Liver (tissue), 9 donors: ENCODE results near the gene PHF3. TPM values are rescaled to one million over a fixed set of nuclear protein-coding genes. Genes with fewer than 3 reads are reported as not detected.

Experiments used
- DNase-seq: peaks from one replicate; pipeline ENCODE4 v3.0.0-alpha.2; 2017; ENCODE audit warnings: low spot score
- H3K27ac ChIP-seq, 2 donors: one replicate each; pipeline ENCODE4 v1.7.0; 2013; ENCODE audit warnings: inconsistent platforms in 2 of 2, low read length in 2 of 2, control low read depth in 1 of 2, low read depth in 1 of 2, mild to moderate bottlenecking in 1 of 2
- H3K27me3 ChIP-seq, 4 donors: one replicate each; pipeline versions ENCODE4 v1.6.1 to v1.7.0; 2013; ENCODE audit warnings: low read length in 3 of 4, inconsistent platforms in 1 of 4, mild to moderate bottlenecking in 1 of 4, moderate library complexity in 1 of 4; ENCODE audit not compliant: control insufficient read depth in 4 of 4, insufficient read depth in 4 of 4
- H3K36me3 ChIP-seq, 4 donors: one replicate each; pipeline versions ENCODE4 v1.6.1 to v1.7.0; 2013; ENCODE audit warnings: low read length in 3 of 4, mild to moderate bottlenecking in 3 of 4, low read depth in 1 of 4, moderate library complexity in 1 of 4; ENCODE audit not compliant: control insufficient read depth in 4 of 4, insufficient read depth in 3 of 4
- H3K4me1 ChIP-seq, 4 donors: one replicate each; pipeline versions ENCODE4 v1.6.1 to v1.7.0; 2013; ENCODE audit warnings: low read length in 3 of 4, mild to moderate bottlenecking in 3 of 4, moderate library complexity in 1 of 4; ENCODE audit not compliant: control insufficient read depth in 4 of 4, insufficient read depth in 4 of 4
- H3K4me3 ChIP-seq, 3 donors: one replicate each; pipeline versions ENCODE4 v1.6.1 to v1.7.0; 2013; ENCODE audit warnings: low read length in 3 of 3, control low read depth in 1 of 3, low read depth in 1 of 3, mild to moderate bottlenecking in 1 of 3
- H3K9ac ChIP-seq, 2 donors: one replicate each; pipeline ENCODE4 v1.7.0; 2013; ENCODE audit warnings: low read length in 2 of 2, mild to moderate bottlenecking in 2 of 2, moderate library complexity in 2 of 2, control low read depth in 1 of 2, low read depth in 1 of 2
- H3K9me3 ChIP-seq, 4 donors: one replicate each; pipeline versions ENCODE4 v1.6.1 to v1.7.0; 2013; ENCODE audit warnings: low read length in 3 of 4; ENCODE audit not compliant: control insufficient read depth in 4 of 4
- EGR1 ChIP-seq, 2 donors: IDR thresholded peaks; 2 replicates each; pipeline ENCODE4 v1.6.1; 2016 to 2018; ENCODE audit warnings: antibody characterized with exemption in 2 of 2, low read depth in 2 of 2
- FOXA1 ChIP-seq: IDR thresholded peaks from 2 replicates; pipeline ENCODE4 v1.6.1; 2016; ENCODE audit warnings: antibody characterized with exemption
- FOXA2 ChIP-seq: IDR thresholded peaks from 2 replicates; pipeline ENCODE4 v1.6.1; 2016; ENCODE audit warnings: antibody characterized with exemption
- GABPA ChIP-seq, 2 donors: IDR thresholded peaks in 1 of 2; conservative IDR thresholded peaks in 1 of 2; 2 replicates each; pipeline ENCODE4 v1.6.1; 2016; ENCODE audit warnings: antibody characterized with exemption in 2 of 2, mild to moderate bottlenecking in 1 of 2, moderate library complexity in 1 of 2
- HNF4A ChIP-seq, 2 donors: conservative IDR thresholded peaks; 2 replicates each; pipeline ENCODE4 v1.6.1; 2016; ENCODE audit warnings: antibody characterized with exemption in 2 of 2, mild to moderate bottlenecking in 2 of 2
- HNF4G ChIP-seq: IDR thresholded peaks from 2 replicates; pipeline ENCODE4 v1.6.1; 2016; ENCODE audit warnings: antibody characterized with exemption
- JUND ChIP-seq, 2 donors: IDR thresholded peaks; 2 replicates each; pipeline ENCODE4 v1.6.1; 2016; ENCODE audit warnings: antibody characterized with exemption in 2 of 2
- MAX ChIP-seq: IDR thresholded peaks from 2 replicates; pipeline ENCODE4 v1.6.1; 2016; ENCODE audit warnings: antibody characterized with exemption
- RAD21 ChIP-seq, 2 donors: IDR thresholded peaks; 2 replicates each; pipeline ENCODE4 v1.6.1; 2016; ENCODE audit warnings: antibody characterized with exemption in 2 of 2, mild to moderate bottlenecking in 2 of 2
- RXRA ChIP-seq, 2 donors: IDR thresholded peaks; 2 replicates each; pipeline ENCODE4 v1.6.1; 2017 to 2018; ENCODE audit warnings: antibody characterized with exemption in 2 of 2, mild to moderate bottlenecking in 1 of 2
- YY1 ChIP-seq: IDR thresholded peaks from 2 replicates; pipeline ENCODE4 v1.6.1; 2016; ENCODE audit warnings: antibody characterized with exemption, mild to moderate bottlenecking
- ZBTB33 ChIP-seq: IDR thresholded peaks from 2 replicates; pipeline ENCODE4 v1.6.1; 2016; ENCODE audit warnings: antibody characterized with exemption
- WGBS: extraction: QIAGEN DNeasy Blood & Tissue Kit; methylation state at CpG from one replicate; pipeline ENCODE4 v1.1.7; 2013; 5-methylcytosine and 5-hydroxymethylcytosine counted together
- polyA plus RNA-seq, 2 donors: library from polyadenylated mRNA; stranded (reverse) in 1 of 2; unstranded in 1 of 2; fragments of 200-250 nt in 1 of 2; fragments of >200 nt in 1 of 2; fragmentation: Nextera tagmentation in 1 of 2; extraction: Ambion mirVana in 1 of 2; gene quantifications; one replicate each; pipeline versions ENCODE4 v1.2.1 to v1.2.3, GENCODE V29; 2013 to 2015
- total RNA-seq, 2 donors: library from RNA; depleted of rRNA; stranded (reverse); fragments of >200 nt; gene quantifications; one replicate each; pipeline ENCODE4 v1.2.3, GENCODE V29; 2014
- donor health status: healthy.
- donor health status: healthy.
- donor health status: healthy.
- donor health status: healthy.
- donor health status: healthy.

Gene PHF3
- total and polyA plus RNA-seq, 4 donors, result 7.7 to 38.9 (median 25.1) TPM

GRCh38 chr6:63743691-63744090 is 108.1 kb downstream of the PHF3 start:
- no peaks in the 10 kb centered on the region for H3K27me3 ChIP-seq
- no peak overlapping the region for H3K4me3 ChIP-seq
- H3K36me3 ChIP-seq, result no peaks in the 10 kb centered on the region
- no peak for TF ChIP-seq FOXA1
- TF ChIP-seq HNF4A (conservative IDR thresholded peaks at IDR 0.05), result peak; percentile 41 to 46
- peak; percentile 17 for TF ChIP-seq YY1
- TF ChIP-seq RXRA (IDR thresholded peaks at IDR 0.05), result peak in 1 of 2 donors; percentile 15
- peak overlapping the region in 1 of 2 donors; percentile 7 for H3K27ac ChIP-seq
- H3K9ac ChIP-seq, result no peak overlapping the region
- DNase-seq, result no peak
- no peaks in the 10 kb centered on the region for H3K9me3 ChIP-seq
- peaks cover 0 to 22% (median 7%) of the 10 kb centered on the region in 4 donors for H3K4me1 ChIP-seq

DNA sequence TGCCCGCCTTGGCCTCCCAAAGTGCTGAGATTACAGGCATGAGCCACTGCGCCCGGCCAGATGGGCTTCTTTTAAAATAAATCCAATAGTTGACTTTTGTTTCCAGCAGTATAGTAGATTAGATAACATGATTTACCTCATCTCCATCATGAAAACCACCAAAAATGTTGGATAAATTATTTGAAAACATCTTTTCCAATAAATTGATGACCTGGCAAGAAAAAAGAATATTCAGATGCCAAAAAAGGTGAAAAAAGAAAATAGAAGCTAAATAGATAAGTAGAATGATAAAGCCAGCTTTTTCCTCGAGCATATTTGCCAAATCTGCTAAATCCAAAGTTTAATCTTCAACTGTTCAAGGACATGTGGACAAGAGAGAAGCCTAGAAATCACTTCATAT is 109.2 kb downstream of the PHF3 start:
- Histone ChIP-seq H3K27ac (no peak overlapping the region), H3K36me3 (no peaks in the 10 kb centered on the region), H3K9ac (no peak overlapping the region), H3K4me1 (peaks cover 0 to 14% (median 3%) of the 10 kb centered on the region in 4 donors), H3K9me3 (no peaks in the 10 kb centered on the region), H3K4me3 (no peak overlapping the region), H3K27me3 (no peaks in the 10 kb centered on the region)
- TF ChIP-seq GABPA (IDR thresholded peaks at IDR 0.05 in 1 of 2, conservative IDR thresholded peaks at IDR 0.05 in 1 of 2), result no peak
- no peak for TF ChIP-seq RXRA (IDR thresholded peaks at IDR 0.05)
- no peak for TF ChIP-seq MAX
- no peak for TF ChIP-seq FOXA2
- no peak for TF ChIP-seq JUND (IDR thresholded peaks at IDR 0.05)
- no peak for TF ChIP-seq EGR1 (IDR thresholded peaks at IDR 0.05; ENCODE audit: low read depth in 2 of 2)
- no peak for TF ChIP-seq FOXA1
- TF ChIP-seq ZBTB33, result no peak
- DNase-seq, result no peak
- WGBS, result 73% methylated on average over 4 of the region's 4 CpGs

DNA sequence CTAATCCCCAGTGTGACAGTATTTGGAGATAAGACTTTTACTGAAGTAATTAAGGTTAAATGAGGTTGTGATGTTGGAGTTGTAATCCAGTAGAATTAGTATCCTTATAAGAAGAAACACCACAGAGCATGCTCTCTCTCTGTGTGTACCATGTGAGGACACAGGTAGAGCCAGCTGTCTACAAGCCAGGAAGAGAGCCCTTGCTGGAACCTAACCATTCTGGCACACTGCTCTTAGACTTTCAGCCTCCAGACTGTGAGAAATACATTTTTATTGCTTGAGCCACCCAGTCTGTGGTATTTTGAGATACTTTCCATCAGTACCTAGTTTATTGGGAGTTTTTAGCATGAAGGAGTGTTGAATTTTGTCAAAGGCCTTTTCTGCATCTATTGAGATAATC is 110.2 kb downstream of the PHF3 start:
- Histone ChIP-seq H3K27ac (no peak overlapping the region), H3K9ac (no peak overlapping the region), H3K27me3 (no peaks in the 10 kb centered on the region), H3K4me3 (no peak overlapping the region), H3K36me3 (no peaks in the 10 kb centered on the region), H3K9me3 (no peaks in the 10 kb centered on the region), H3K4me1 (peaks cover 0 to 14% (median 3%) of the 10 kb centered on the region in 4 donors)
- TF ChIP-seq RAD21 (IDR thresholded peaks at IDR 0.05) (no peak), HNF4A (conservative IDR thresholded peaks at IDR 0.05) (no peak), EGR1 (IDR thresholded peaks at IDR 0.05; ENCODE audit: low read depth in 2 of 2) (no peak), GABPA (IDR thresholded peaks at IDR 0.05 in 1 of 2, conservative IDR thresholded peaks at IDR 0.05 in 1 of 2) (no peak), HNF4G (no peak), YY1 (no peak), ZBTB33 (no peak)
- DNase-seq, result no peak
